HepG2 (cell line): Measurements from ENCODE around the gene KLF11. TPM values are rescaled to one million over a fixed set of nuclear protein-coding genes. Genes with fewer than 3 reads are reported as not detected.

Experiments used
- ATAC-seq: fragments of 200-7000 bp; cut with Tn5 transposase; 3 replicates; pipeline ENCODE4 v1.9.1; 2020; ENCODE audit warnings: mild to moderate bottlenecking, moderate library complexity
- BruUV-seq: library from RNA; stranded (reverse); fragments of 400-500 nt; replicated peaks from 2 replicates; lab custom pipeline; 2021; lab: Mats Ljungman, UMichigan
- CTCF ChIA-PET: fragments of 300-600 bp; formaldehyde crosslinking; extraction: SDS; loops from one replicate; lab custom pipeline; 2021; ENCODE audit warnings: low total read pairs, inconsistent platforms, low intra/inter-chr PET ratio; lab: Yijun Ruan, JAX
- POLR2A ChIA-PET: fragments of 350-600 bp; sonication (Branson Sonifier 250); formaldehyde crosslinking; loops from one replicate; lab custom pipeline; 2020; ENCODE audit warnings: antibody characterized with exemption, inconsistent platforms; lab: Yijun Ruan, JAX
- DNase-seq: peaks from one replicate; pipeline ENCODE4 v3.0.0-alpha.2; 2015; ENCODE audit warnings: low spot score
- FAIRE-seq: peaks from 3 replicates; lab custom pipeline; 2011; peaks lifted over from hg19 to GRCh38; lab: Jason Lieb, UNC
- H2AFZ ChIP-seq: one replicate; pipeline ENCODE4 v1.6.1; 2011; ENCODE audit warnings: low read length, inconsistent platforms
- H3K27ac ChIP-seq: fragments of 300-600 bp; 3 replicates; pipeline ENCODE4 v1.8.0; 2011; ENCODE audit warnings: mixed run types, mild to moderate bottlenecking, mixed read lengths, low read length, inconsistent platforms; ENCODE audit not compliant: insufficient read depth; ENCODE audit errors: extremely low read length
- H3K27me3 ChIP-seq, 2 experiments: fragments of 200-600 bp in 1 of 2; 2 replicates in 1 of 2; 3 replicates in 1 of 2; pipeline versions ENCODE4 v1.6.0 to v1.8.0; 2011; ENCODE audit warnings: low read length in 2 of 2, mild to moderate bottlenecking in 2 of 2, moderate library complexity in 2 of 2, inconsistent platforms in 1 of 2; ENCODE audit not compliant: insufficient read depth in 2 of 2, control insufficient read depth in 1 of 2
- H3K36me3 ChIP-seq, 2 experiments: fragments of 200-600 bp in 1 of 2; replicated peaks in 1 of 2; 2 replicates in 1 of 2; 3 replicates in 1 of 2; pipeline versions ENCODE4 v1.5.1 to v1.8.0; 2011; ENCODE audit warnings: low read length in 2 of 2, inconsistent platforms in 1 of 2; ENCODE audit not compliant: insufficient read depth in 2 of 2, control insufficient read depth in 1 of 2
- H3K4me1 ChIP-seq: 2 replicates; pipeline ENCODE4 v1.5.1; 2012; ENCODE audit warnings: low read length, inconsistent platforms; ENCODE audit not compliant: insufficient read depth
- H3K4me2 ChIP-seq: 2 replicates; pipeline ENCODE4 v1.6.0; 2011; ENCODE audit warnings: low read depth, low read length, inconsistent platforms
- H3K4me3 ChIP-seq, 3 experiments: fragments of 200-600 bp in 1 of 3; sonication (generic), shearing (Covaris generic) in 1 of 3; replicated peaks in 1 of 3; 2 replicates each; pipeline ENCODE4 v1.5.1; 2011 to 2016; ENCODE audit warnings: low read length in 3 of 3, inconsistent platforms in 2 of 3, low read depth in 2 of 3, mild to moderate bottlenecking in 2 of 3, control low read depth in 1 of 3, mixed read lengths in 1 of 3; ENCODE audit not compliant: insufficient read depth in 1 of 3
- H3K79me2 ChIP-seq: one replicate; pipeline ENCODE4 v1.6.1; 2011; ENCODE audit warnings: low read length, inconsistent platforms; ENCODE audit not compliant: insufficient read depth
- H3K9ac ChIP-seq: 2 replicates; pipeline ENCODE4 v1.6.0; 2011; ENCODE audit warnings: mild to moderate bottlenecking, low read depth, low read length, inconsistent platforms; ENCODE audit not compliant: insufficient read depth
- H3K9me3 ChIP-seq: 2 replicates; pipeline ENCODE4 v1.5.1; 2012; ENCODE audit warnings: mild to moderate bottlenecking, low read length
- H4K20me1 ChIP-seq: 2 replicates; pipeline ENCODE4 v1.6.0; 2011; ENCODE audit warnings: inconsistent platforms, mild to moderate bottlenecking, low read length, moderate library complexity; ENCODE audit not compliant: insufficient read depth
- CEBPB ChIP-seq: IDR thresholded peaks from 2 replicates; pipeline ENCODE4 v1.6.1; 2011; ENCODE audit warnings: low read depth, low read length, improper control_type of control experiment, borderline replicate concordance
- KMT2A ChIP-seq: sonication (generic); formaldehyde crosslinking; IDR thresholded peaks from 2 replicates; pipeline ENCODE4 v1.4.0; 2020; ENCODE audit warnings: missing genetic modification reagents
- ZNF790 ChIP-seq: sonication (generic); formaldehyde crosslinking; IDR thresholded peaks from 2 replicates; pipeline ENCODE4 v1.8.0; 2022; ENCODE audit warnings: missing genetic modification reagents, mild to moderate bottlenecking, borderline replicate concordance
- WGBS: methylation state at CpG from one replicate; pipeline ENCODE4 v1.1.6; 2017; ENCODE audit warnings: low lambda C conversion rate; 5-methylcytosine and 5-hydroxymethylcytosine counted together
- in situ Hi-C: cut with HindIII; loops from 2 replicates; pipeline ENCODE4 v1.10.0; 2017; ENCODE audit warnings: low pct_unique_long_range_greater_than_20kb; ENCODE audit not compliant: extremely low pct_ligation_motif_present
- intact Hi-C: fragments of 100-400 bp; cut with micrococcal nuclease; formaldehyde crosslinking; loops from one replicate; pipeline ENCODE4 v1.10.0; 2022; ENCODE audit not compliant: unreplicated experiment
- polyA plus RNA-seq, 8 experiments: library from polyadenylated mRNA; depleted of rRNA in 3 of 8; stranded (reverse) in 7 of 8; unstranded in 1 of 8; fragments of >200 nt; fragmentation: Illumina TruSeq in 4 of 8; extraction: Trizol in 4 of 8; gene quantifications; 2 replicates each; pipeline versions ENCODE4 v1.2.1 to v1.2.3, GENCODE V29; 2011 to 2016; ENCODE audit warnings: low read depth in 4 of 8, missing spikeins in 1 of 8, mixed read lengths in 1 of 8; ENCODE audit not compliant: insufficient read depth in 1 of 8
- total RNA-seq, 5 experiments: library from RNA; depleted of rRNA; stranded (reverse); fragments of >200 nt; fragmentation: Illumina TruSeq; extraction: Trizol; gene quantifications; 2 replicates each; pipeline ENCODE4 v1.2.3, GENCODE V29; 2016; ENCODE audit warnings: low read depth in 1 of 5
- TF ChIP-seq, protein P1 (sequence below): IDR thresholded peaks from 2 replicates; pipeline ENCODE4 v1.6.1; 2016; ENCODE audit warnings: low read depth, missing genetic modification reagents, missing compliant biosample characterization

KLF11 gene
- total and polyA plus RNA-seq, 2 of the 13 experiments (the other 11 are each of a cell fraction or from before 2014, with no cell fraction given) = 2.5 to 11.8 TPM

GRCh38 chr2:10002109-10002508 lies 41.2 kb upstream of the KLF11 start:
- intact Hi-C loops (no loop called here), in situ Hi-C loops (no loop called here)
- Histone ChIP-seq H3K27ac (no peak overlapping the region), H3K9ac (no peak overlapping the region), H3K79me2 (no peaks in the 10 kb centered on the region), H3K4me2 (no peak overlapping the region), H3K4me1 (no peaks in the 10 kb centered on the region), H3K9me3 (no peaks in the 10 kb centered on the region), H4K20me1 (no peaks in the 10 kb centered on the region), H3K4me3 (no peak overlapping the region), H3K36me3 (peaks cover 9 to 32% of the 10 kb centered on the region in 2 experiments; a peak in 3 of 5 replicates), H3K27me3 (no peaks in the 10 kb centered on the region), H2AFZ (no peak overlapping the region)
- no TSS peak for BruUV-seq
- DNase-seq (no peak), FAIRE-seq (no peak), ATAC-seq (no peak)
- WGBS = 81% methylated on average over 5 of the region's 5 CpGs
- ChIA-PET POLR2A (no interaction called here), CTCF (no interaction called here)
- TF ChIP-seq, protein P1, sequence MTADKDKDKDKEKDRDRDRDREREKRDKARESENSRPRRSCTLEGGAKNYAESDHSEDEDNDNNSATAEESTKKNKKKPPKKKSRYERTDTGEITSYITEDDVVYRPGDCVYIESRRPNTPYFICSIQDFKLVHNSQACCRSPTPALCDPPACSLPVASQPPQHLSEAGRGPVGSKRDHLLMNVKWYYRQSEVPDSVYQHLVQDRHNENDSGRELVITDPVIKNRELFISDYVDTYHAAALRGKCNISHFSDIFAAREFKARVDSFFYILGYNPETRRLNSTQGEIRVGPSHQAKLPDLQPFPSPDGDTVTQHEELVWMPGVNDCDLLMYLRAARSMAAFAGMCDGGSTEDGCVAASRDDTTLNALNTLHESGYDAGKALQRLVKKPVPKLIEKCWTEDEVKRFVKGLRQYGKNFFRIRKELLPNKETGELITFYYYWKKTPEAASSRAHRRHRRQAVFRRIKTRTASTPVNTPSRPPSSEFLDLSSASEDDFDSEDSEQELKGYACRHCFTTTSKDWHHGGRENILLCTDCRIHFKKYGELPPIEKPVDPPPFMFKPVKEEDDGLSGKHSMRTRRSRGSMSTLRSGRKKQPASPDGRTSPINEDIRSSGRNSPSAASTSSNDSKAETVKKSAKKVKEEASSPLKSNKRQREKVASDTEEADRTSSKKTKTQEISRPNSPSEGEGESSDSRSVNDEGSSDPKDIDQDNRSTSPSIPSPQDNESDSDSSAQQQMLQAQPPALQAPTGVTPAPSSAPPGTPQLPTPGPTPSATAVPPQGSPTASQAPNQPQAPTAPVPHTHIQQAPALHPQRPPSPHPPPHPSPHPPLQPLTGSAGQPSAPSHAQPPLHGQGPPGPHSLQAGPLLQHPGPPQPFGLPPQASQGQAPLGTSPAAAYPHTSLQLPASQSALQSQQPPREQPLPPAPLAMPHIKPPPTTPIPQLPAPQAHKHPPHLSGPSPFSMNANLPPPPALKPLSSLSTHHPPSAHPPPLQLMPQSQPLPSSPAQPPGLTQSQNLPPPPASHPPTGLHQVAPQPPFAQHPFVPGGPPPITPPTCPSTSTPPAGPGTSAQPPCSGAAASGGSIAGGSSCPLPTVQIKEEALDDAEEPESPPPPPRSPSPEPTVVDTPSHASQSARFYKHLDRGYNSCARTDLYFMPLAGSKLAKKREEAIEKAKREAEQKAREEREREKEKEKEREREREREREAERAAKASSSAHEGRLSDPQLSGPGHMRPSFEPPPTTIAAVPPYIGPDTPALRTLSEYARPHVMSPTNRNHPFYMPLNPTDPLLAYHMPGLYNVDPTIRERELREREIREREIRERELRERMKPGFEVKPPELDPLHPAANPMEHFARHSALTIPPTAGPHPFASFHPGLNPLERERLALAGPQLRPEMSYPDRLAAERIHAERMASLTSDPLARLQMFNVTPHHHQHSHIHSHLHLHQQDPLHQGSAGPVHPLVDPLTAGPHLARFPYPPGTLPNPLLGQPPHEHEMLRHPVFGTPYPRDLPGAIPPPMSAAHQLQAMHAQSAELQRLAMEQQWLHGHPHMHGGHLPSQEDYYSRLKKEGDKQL (CRISPR knock-in tag) = no peak
- TF ChIP-seq CEBPB = peak; percentile 53; the same call in 1 of the 2 replicates

DNA sequence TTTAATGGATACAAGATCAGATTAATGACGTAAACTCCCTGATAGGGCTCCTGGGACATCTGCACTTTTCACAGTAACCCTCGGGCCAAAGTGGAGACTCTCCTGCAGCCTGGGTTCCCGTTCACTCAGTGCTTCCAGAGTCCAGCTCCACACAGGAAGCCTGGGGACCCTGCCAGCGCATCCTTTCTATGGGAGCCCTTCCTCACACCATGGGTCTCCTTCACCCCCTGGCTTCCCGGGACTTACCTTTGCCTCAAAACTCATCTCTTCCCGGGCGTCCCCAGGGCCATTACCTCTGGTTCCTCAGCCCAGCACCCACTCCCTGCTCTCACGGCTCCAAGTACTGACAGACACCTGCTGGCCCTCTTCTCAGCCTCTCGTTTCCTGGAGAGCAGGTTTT lies 40.7 kb upstream of the KLF11 start:
- peaks cover 3% of the 10 kb centered on the region for H3K4me1 ChIP-seq
- TF ChIP-seq KMT2A (CRISPR knock-in tag) (no peak), ZNF790 (CRISPR knock-in tag) (no peak)
- WGBS = 96% methylated on average over 9 of the region's 9 CpGs
- H3K36me3 ChIP-seq = peaks cover 9 to 29% of the 10 kb centered on the region in 2 experiments; a peak in 3 of 5 replicates
- no peak overlapping the region for H3K27ac ChIP-seq
- no peak overlapping the region for H3K4me3 ChIP-seq
- H3K27me3 ChIP-seq = no peaks in the 10 kb centered on the region
- ATAC-seq (no peak), DNase-seq (no peak), FAIRE-seq (no peak)
- CTCF ChIA-PET = no interaction called here
- no peaks in the 10 kb centered on the region for H4K20me1 ChIP-seq
- no peaks in the 10 kb centered on the region for H3K79me2 ChIP-seq
- in situ Hi-C loops (no loop called here), intact Hi-C loops (no loop called here)
- POLR2A ChIA-PET = no interaction called here
- no peak overlapping the region for H3K9ac ChIP-seq
- H3K9me3 ChIP-seq = no peaks in the 10 kb centered on the region
- no peak overlapping the region for H2AFZ ChIP-seq
- no peak overlapping the region for H3K4me2 ChIP-seq
- BruUV-seq = no TSS peak
